SU-DHL-6 (cell line): ENCODE data around the gene ZNF627.

ENCODE experiments used
- CTCF ChIP-seq: fragments of 200-600 bp; sonication (generic); IDR thresholded peaks from one replicate; pipeline ENCODE4 v1.5.1; 2017; ENCODE audit warnings: antibody characterized with exemption, mild to moderate bottlenecking, low read length, moderate library complexity; ENCODE audit not compliant: insufficient read depth, poor library complexity, severe bottlenecking
- EZH2phosphoT487 ChIP-seq: fragments of 200-600 bp; sonication (generic), shearing (Covaris generic); conservative IDR thresholded peaks from 2 replicates; pipeline ENCODE4 v1.6.1; 2018; ENCODE audit warnings: mild to moderate bottlenecking, antibody characterized with exemption, low read length, moderate library complexity, mixed read lengths

DNA sequence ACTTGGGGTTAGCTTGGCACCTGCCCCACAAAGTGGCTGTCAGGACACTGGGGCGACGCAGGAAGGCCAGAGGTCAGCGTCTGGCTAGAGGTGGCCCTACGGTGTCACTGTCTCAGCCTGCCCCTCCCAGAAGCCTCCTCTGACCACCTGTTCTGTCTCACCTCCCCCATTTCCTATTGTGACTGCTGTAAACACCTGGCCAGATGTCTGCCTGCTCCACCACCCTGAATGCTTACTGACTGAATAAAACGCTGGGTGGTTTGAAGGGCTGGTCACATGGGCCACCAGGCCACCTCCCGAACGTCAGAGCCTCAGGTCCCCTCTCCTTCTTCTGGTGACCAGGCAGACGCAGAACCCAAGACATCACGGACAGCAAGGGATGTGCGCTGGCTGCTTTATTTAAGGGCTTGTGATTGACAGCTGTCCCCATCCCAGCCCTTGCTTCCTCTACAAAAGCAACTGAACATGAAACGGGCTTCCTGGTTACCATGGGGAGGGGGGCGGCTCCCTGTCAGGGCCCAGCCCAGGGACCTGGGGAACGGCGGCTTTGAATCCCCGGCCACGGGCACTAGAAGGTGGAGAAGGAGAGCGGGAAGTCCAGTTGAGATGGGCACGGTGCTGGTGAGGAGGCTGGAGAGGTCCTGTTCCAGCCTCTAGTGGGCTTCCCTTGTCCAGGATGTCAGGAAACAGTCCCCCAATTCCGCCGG, 44.5 kb upstream of the ZNF627 start:
- TF ChIP-seq CTCF (no peak), EZH2phosphoT487 (no peak)
